ENCODE data around the gene CEACAM18.

Gene CEACAM18

GRCh38 chr19:51505904-51506303 is 27.6 kb downstream of the CEACAM18 start:
- Histone ChIP-seq H3K27ac (ENCODE audit: extremely low read depth, low read depth, low read length) (no peak overlapping the region), H3K9me3 (ENCODE audit: control insufficient read depth, insufficient read depth, low read depth, low read length) (no peaks in the 10 kb centered on the region)
- CTCF ChIA-PET: interaction anchor here (0.9 to 5.7 kb wide), 2 partner anchors 9 to 33 kb away, joined by 3 to 48 read pairs; no protein-coding TSS in a partner anchor

GRCh38 chr19:51507192-51507591 is 28.9 kb downstream of the CEACAM18 start:
- no peaks in the 10 kb centered on the region for H3K4me1 ChIP-seq (ENCODE audit: control insufficient read depth, insufficient read depth, low read length)
- no peaks in the 10 kb centered on the region for H3K36me3 ChIP-seq (ENCODE audit: control insufficient read depth in 2 of 2, insufficient read depth in 1 of 2, low read length in 2 of 2)
- no peak overlapping the region for H3K4me3 ChIP-seq (ENCODE audit: low read depth, low read length)
- H3K27ac ChIP-seq (ENCODE audit: extremely low read depth, low read depth, low read length): no peak overlapping the region
- H3K9me3 ChIP-seq (ENCODE audit: control insufficient read depth, insufficient read depth, low read depth, low read length): no peaks in the 10 kb centered on the region
- POLR2A ChIA-PET: interaction anchor here (0.6 kb wide), 2 partner anchors 43 to 74 kb away, joined by 3 to 4 read pairs; no protein-coding TSS in a partner anchor
- CTCF ChIA-PET: interaction anchor here (0.8 to 5.7 kb wide), 3 partner anchors 8 to 169 kb away, joined by 3 to 48 read pairs (median 3); no protein-coding TSS in a partner anchor
- TF ChIP-seq ZBTB6 (tag by site-specific recombination; IDR thresholded peaks at IDR 0.05): no peak
- no peak for TF ChIP-seq ZNF416 (tag by site-specific recombination; IDR thresholded peaks at IDR 0.05)
- no peak for TF ChIP-seq HOXC10 (CRISPR knock-in tag; IDR thresholded peaks at IDR 0.05)
- TF ChIP-seq ZNF24 (tag by site-specific recombination; IDR thresholded peaks at IDR 0.05): no peak
- TF ChIP-seq GLIS1 (tag by site-specific recombination; IDR thresholded peaks at IDR 0.05): no peak
- no peak for TF ChIP-seq ZBTB7A (tag by site-specific recombination; IDR thresholded peaks at IDR 0.05; ENCODE audit: low read depth)
- no peak for TF ChIP-seq HOXD13 (CRISPR knock-in tag; IDR thresholded peaks at IDR 0.05; ENCODE audit: borderline replicate concordance)
- TF ChIP-seq CTCF (tag by site-specific recombination; IDR thresholded peaks at IDR 0.05): no peak
- TF ChIP-seq ZNF169 (tag by site-specific recombination; IDR thresholded peaks at IDR 0.05): no peak
- TF ChIP-seq ZNF449 (tag by site-specific recombination; IDR thresholded peaks at IDR 0.05): no peak
- no peak for TF ChIP-seq ZBTB21 (tag by site-specific recombination; IDR thresholded peaks at IDR 0.05)
- no peak for TF ChIP-seq ZNF266 (tag by site-specific recombination; IDR thresholded peaks at IDR 0.05; ENCODE audit: low read depth)
- TF ChIP-seq PBX3 (CRISPR knock-in tag; IDR thresholded peaks at IDR 0.05): no peak
- no peak for TF ChIP-seq SCRT1 (tag by site-specific recombination; IDR thresholded peaks at IDR 0.05; ENCODE audit: borderline replicate concordance)

More at GRCh38 chr19:51505904-51506303, 27.6 kb downstream of the CEACAM18 start:
- no peaks in the 10 kb centered on the region for H3K4me1 ChIP-seq (ENCODE audit: control insufficient read depth, insufficient read depth, low read length)
- H3K4me3 ChIP-seq (ENCODE audit: low read depth, low read length): no peak overlapping the region
- no peak for TF ChIP-seq ZNF623 (tag by site-specific recombination; IDR thresholded peaks at IDR 0.05)
- no peak for TF ChIP-seq SCRT2 (tag by site-specific recombination; IDR thresholded peaks at IDR 0.05)
- TF ChIP-seq REPIN1 (tag by site-specific recombination; IDR thresholded peaks at IDR 0.05; ENCODE audit: low read depth): no peak
- TF ChIP-seq ZNF16 (tag by site-specific recombination; IDR thresholded peaks at IDR 0.05; ENCODE audit: low read depth): no peak
- TF ChIP-seq ZNF26 (tag by site-specific recombination; IDR thresholded peaks at IDR 0.05): no peak
- no peak for TF ChIP-seq GLI4 (tag by site-specific recombination; IDR thresholded peaks at IDR 0.05)
- TF ChIP-seq ZBTB6 (tag by site-specific recombination; IDR thresholded peaks at IDR 0.05): no peak
- no peak for TF ChIP-seq ZFP41 (tag by site-specific recombination; IDR thresholded peaks at IDR 0.05; ENCODE audit: borderline replicate concordance)
- TF ChIP-seq ZNF324 (tag by site-specific recombination; IDR thresholded peaks at IDR 0.05): no peak
- TF ChIP-seq ZNF677 (tag by site-specific recombination; IDR thresholded peaks at IDR 0.05): no peak
- TF ChIP-seq KLF7 (tag by site-specific recombination; IDR thresholded peaks at IDR 0.05; ENCODE audit: borderline replicate concordance): no peak
- TF ChIP-seq ZNF449 (tag by site-specific recombination; IDR thresholded peaks at IDR 0.05): no peak
- TF ChIP-seq ZNF558 (tag by site-specific recombination; IDR thresholded peaks at IDR 0.05): no peak
- no peak for TF ChIP-seq ZNF76 (tag by site-specific recombination; IDR thresholded peaks at IDR 0.05; ENCODE audit: borderline replicate concordance, low read depth)
- H3K36me3 ChIP-seq (ENCODE audit: control insufficient read depth in 2 of 2, insufficient read depth in 1 of 2, low read length in 2 of 2): no peaks in the 10 kb centered on the region
- POLR2A ChIA-PET: no interaction called here
